Caki2 (cell line): Measurements from ENCODE around the gene TIGD6. TPM values are rescaled to one million over a fixed set of nuclear protein-coding genes. Genes with fewer than 3 reads are reported as not detected.

Experiments
- DNase-seq: peaks from one replicate; pipeline ENCODE4 v3.0.0-alpha.2; 2015; ENCODE audit warnings: low read depth
- in situ Hi-C: cut with HindIII; loops from 2 replicates; pipeline ENCODE4 v1.10.0; 2016; ENCODE audit warnings: low sequenced_read_pairs, low pct_unique_long_range_greater_than_20kb, mixed read lengths
- total RNA-seq: library from RNA; depleted of rRNA; stranded (reverse); fragments of >200 nt; shearing (Covaris generic); gene quantifications from 2 replicates; pipeline ENCODE4 v1.2.3, GENCODE V29; 2014; ENCODE audit warnings: low replicate concordance

The TIGD6 gene
- total RNA-seq, 1 experiment from 2014 or later = 4.2 TPM

DNA sequence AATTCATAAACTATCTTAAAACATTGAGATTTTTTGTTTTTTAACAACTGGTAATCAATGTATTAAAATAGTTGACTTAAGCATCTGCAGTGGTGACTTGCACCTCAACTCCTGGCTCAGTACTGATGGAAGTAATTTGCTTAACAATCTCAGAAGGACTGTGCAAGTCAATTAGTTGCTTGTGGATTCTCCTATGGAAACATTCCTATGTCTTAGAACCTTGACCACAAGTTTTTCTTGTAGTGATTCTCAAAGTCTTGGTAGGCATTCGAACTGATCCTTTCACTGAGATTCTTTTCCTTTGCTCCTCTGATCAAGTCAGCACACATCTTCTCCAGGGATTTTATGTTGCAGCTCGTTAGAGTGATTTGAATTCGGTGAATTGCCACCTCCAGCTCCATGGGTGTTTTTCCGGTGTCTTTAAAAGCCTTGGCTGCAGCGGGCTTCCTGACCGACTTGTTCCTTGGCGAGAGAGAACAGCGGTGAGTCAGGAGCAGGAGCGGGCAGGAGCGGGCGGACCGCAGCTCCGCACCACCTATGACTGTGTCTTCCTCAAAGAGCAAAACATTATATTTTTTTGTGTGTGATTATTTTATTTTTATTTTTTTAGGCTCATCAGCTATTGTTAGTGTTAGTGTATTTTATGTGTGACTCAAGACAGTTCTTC is 21.2 kb upstream of the TIGD6 start:
- peak; percentile 36 for DNase-seq
- in situ Hi-C loops = no loop called here

GRCh38 chr5:150020249-150020648 is 19.8 kb upstream of the TIGD6 start:
- in situ Hi-C loops = no loop called here
- no peak for DNase-seq

DNA sequence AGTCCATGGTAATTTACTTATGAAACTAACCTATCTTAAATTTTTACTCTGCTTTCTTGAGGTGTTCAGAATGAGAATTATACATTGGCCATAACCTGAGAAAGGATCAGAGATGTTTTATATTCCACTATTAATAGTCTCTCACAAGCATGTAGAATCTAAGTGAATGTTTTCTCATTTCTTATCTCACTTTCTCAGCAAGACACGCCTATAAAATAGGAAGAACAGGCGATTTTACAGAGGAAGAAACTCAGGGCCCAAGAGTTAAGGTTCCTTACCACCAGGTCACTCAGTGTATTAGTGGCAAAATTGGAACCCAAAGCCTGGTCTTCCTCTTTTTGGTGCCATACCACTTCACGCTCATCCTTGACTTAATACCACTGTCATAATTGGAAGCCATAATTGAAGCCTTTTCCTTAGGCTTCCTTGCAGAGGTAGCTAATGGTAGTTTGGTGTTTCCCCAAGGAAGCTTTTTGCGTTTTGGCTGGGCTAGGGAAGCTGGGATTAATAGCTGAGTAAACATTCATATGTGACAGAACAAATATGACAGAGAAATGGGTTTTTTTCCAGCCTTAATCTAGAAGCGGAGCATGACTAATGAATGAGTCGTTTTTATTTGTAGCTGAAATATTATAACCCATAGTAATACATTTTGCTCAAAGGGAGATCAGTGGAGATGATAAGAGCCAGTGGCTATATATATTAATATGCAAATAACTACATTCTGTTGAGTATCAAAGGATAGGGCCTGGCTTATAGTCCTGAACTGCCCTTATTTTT is 17.0 kb upstream of the TIGD6 start:
- in situ Hi-C loops = no loop called here
- no peak for DNase-seq

GRCh38 chr5:150016537-150016936 is 16.1 kb upstream of the TIGD6 start:
- in situ Hi-C loops = no loop called here
- no peak for DNase-seq

- in situ Hi-C loops = no loop called here
- DNase-seq = no peak
Measured at GRCh38 chr5:150015415-150015814, 15.0 kb upstream of the TIGD6 start.

- no peak for DNase-seq
- in situ Hi-C loops = no loop called here
Measured at GRCh38 chr5:150014456-150014855, 14.0 kb upstream of the TIGD6 start.

GRCh38 chr5:150013931-150014330 is 13.5 kb upstream of the TIGD6 start:
- in situ Hi-C loops = no loop called here

DNA sequence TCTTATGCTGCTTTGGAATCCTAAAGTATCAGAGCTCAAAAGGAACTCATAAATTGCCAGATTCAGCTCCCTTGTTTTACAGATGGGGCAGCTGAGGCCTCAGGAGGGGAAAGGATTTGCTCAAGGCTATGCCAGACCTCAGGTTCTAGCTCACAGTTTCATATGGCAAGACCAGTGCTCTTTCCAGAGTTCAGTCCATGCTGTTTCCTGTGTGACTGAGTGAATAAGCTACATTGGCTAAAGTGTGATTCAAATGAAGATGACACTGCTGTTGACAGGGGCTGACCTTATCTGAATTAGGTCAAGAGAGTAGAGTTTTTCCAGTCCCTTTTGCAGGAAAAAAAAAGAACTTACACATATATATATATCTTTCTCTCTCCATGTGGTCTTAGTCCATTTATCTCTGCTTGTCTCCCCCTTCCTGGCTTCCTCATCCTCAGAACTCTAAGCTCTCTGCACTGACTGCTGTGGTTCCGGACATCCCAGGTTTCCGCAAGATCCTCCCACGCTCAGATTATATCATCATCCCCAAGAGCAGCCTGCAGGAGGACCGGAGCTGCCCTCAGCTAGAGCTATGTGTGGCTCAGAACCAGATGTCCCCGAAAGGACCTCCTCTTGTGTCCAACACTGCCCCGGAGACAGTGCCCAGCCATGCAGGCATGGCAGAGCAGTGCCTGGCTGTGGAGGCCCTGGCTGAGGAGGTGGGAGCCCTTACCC is 9.4 kb upstream of the TIGD6 start:
- no peak for DNase-seq
- in situ Hi-C loops = no loop called here

More at GRCh38 chr5:150013931-150014330, 13.5 kb upstream of the TIGD6 start:
- no peak for DNase-seq

GRCh38 chr5:150007050-150007449 is 6.6 kb upstream of the TIGD6 start:
- in situ Hi-C loops = no loop called here
- no peak for DNase-seq

GRCh38 chr5:150006318-150006717 is 5.9 kb upstream of the TIGD6 start:
- no peak for DNase-seq
- in situ Hi-C loops = no loop called here

GRCh38 chr5:150001660-150002486 is 1.4 kb upstream of the TIGD6 start:
- DNase-seq = peak; percentile 55
- in situ Hi-C loops = no loop called here

- peak; percentile 32 for DNase-seq
- in situ Hi-C loops = no loop called here
Measured at GRCh38 chr5:150000990-150001659, 671 bp upstream of the TIGD6 start.

DNA sequence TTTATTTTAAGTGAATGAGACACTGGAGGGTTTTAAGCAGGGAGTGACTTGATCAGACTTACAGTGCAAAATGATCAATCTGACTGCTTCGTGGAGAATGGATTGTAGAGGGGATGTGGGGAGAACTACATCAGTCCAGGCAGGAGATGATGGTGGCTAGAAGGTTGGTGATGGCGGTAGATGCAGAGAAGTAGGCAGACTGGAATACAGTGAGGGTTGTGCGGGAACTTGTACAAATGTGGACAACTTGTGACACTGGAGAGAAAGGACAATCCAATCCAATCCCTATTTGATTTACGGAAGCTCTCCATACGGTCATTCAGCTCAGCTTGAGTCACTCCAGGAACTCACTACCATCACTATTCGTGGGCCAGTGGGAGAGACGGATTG is 593 bp downstream of the TIGD6 start:
- in situ Hi-C loops = no loop called here
- DNase-seq = no peak

- in situ Hi-C loops = no loop called here
- DNase-seq = no peak
Measured at GRCh38 chr5:149999359-149999758, 1.1 kb downstream of the TIGD6 start.

- DNase-seq = no peak
- in situ Hi-C loops = no loop called here
Measured at GRCh38 chr5:149998281-149998680, 2.2 kb downstream of the TIGD6 start.

- in situ Hi-C loops = no loop called here
- DNase-seq = no peak
Measured at GRCh38 chr5:149996205-149996890, 4.1 kb downstream of the TIGD6 start.

DNA sequence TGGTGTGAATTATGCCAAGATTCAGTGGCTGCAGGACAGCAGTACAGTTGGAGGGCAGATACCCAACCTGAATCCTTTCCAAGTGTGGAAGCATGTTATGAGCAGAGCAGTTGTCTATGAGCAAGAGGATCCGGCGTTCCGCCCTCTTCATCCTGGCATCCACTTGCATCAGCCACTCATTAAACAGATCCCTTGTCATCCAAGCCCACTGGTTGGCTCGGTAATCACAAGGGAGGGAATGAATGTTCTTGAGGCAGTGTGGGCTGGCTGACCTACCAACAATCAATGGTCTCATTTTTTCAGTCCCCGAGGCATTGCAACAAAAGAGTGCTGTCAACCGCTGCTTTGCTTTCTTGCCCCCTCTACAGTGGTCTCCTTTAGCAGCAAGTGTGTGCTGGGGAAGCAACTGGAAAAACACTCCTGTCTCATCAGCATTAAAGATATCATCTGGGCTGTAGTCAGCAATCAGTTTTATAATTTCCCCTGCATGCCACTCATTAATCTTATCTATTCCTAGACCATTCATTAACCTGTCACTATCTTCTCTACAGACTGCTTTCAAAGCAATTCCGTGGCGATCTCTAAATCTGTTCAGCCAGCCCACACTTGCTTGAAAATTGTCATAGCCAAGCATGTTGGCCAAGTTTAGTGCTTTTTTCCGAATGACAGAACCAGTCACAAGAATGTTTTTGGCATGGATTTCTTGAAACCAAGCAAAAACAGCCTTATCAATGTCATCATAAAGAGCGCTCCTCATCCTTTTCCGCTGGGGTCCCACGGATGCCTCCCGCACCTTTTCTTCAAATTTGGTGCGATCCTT is 4.9 kb downstream of the TIGD6 start:
- in situ Hi-C loops = no loop called here
- no peak for DNase-seq
